Heart left ventricle (tissue), 16 donors: ENCODE results near the gene NME7. TPM values are rescaled to one million over a fixed set of nuclear protein-coding genes. Genes with fewer than 3 reads are reported as not detected.

Experiments used
- ATAC-seq, 4 donors: fragments of 200-7000 bp; cut with Tn5 transposase; one replicate each; pipeline ENCODE4 v1.9.1; 2020 to 2022; ENCODE audit warnings: moderate library complexity in 4 of 4, mild to moderate bottlenecking in 3 of 4, moderate number of reproducible peaks in 1 of 4
- DNase-seq, 5 donors: peaks; one replicate each; pipeline ENCODE4 v3.0.0-alpha.2; 2020
- H3K27ac ChIP-seq, 12 donors: fragments of 200-600 bp; sonication (generic) in 4 of 12; one replicate each; pipeline versions ENCODE4 v1.5.0 to v1.8.0; 2016 to 2022; ENCODE audit warnings: mild to moderate bottlenecking in 2 of 12
- H3K27me3 ChIP-seq, 9 donors: fragments of 200-600 bp; sonication (generic) in 2 of 9; one replicate each; pipeline versions ENCODE4 v1.5.1 to v1.8.0; 2016 to 2022; ENCODE audit warnings: mild to moderate bottlenecking in 3 of 9
- H3K36me3 ChIP-seq, 9 donors: fragments of 200-600 bp; sonication (generic) in 2 of 9; one replicate each; pipeline versions ENCODE4 v1.5.0 to v1.8.0; 2018 to 2022; ENCODE audit warnings: mild to moderate bottlenecking in 2 of 9
- H3K4me1 ChIP-seq, 12 donors: fragments of 200-600 bp; sonication (generic) in 4 of 12; one replicate each; pipeline versions ENCODE4 v1.5.0 to v1.8.0; 2016 to 2022; ENCODE audit warnings: mild to moderate bottlenecking in 3 of 12
- H3K4me3 ChIP-seq, 12 donors: fragments of 200-600 bp; sonication (generic) in 4 of 12; one replicate each; pipeline versions ENCODE4 v1.5.0 to v1.8.0; 2017 to 2022; ENCODE audit warnings: mild to moderate bottlenecking in 9 of 12, moderate library complexity in 4 of 12
- H3K9me3 ChIP-seq, 12 donors: fragments of 200-600 bp; sonication (generic) in 4 of 12; one replicate each; pipeline versions ENCODE4 v1.5.0 to v1.8.0; 2016 to 2022; ENCODE audit warnings: mild to moderate bottlenecking in 1 of 12
- POLR2A ChIP-seq, 2 donors: fragments of 450-650 bp; IDR thresholded peaks; one replicate each; pipeline ENCODE4 v1.6.1; 2017; ENCODE audit warnings: antibody characterized with exemption in 2 of 2, mild to moderate bottlenecking in 2 of 2, moderate library complexity in 2 of 2
- WGBS, 4 donors: extraction: QIAGEN DNeasy Blood & Tissue Kit in 2 of 4; methylation state at CpG; one replicate each; pipeline versions ENCODE4 v1.1.5 to v1.1.7; 2013 to 2018; 5-methylcytosine and 5-hydroxymethylcytosine counted together
- intact Hi-C, 10 donors: fragments of 100-400 bp; cut with DNase I; formaldehyde crosslinking; loops; one replicate each; pipeline versions ENCODE4 v1.11.1 to v1.14.2; 2022
- polyA plus RNA-seq, 2 donors: library from polyadenylated mRNA; stranded (reverse); fragments of 200-250 nt; gene quantifications; one replicate each; pipeline ENCODE4 v1.2.3, GENCODE V29; 2013
- total RNA-seq, 9 donors: library from RNA; depleted of rRNA in 2 of 9; stranded (reverse); fragments of >200 nt in 2 of 9; fragmentation: NEBNext Ultra II Directional in 3 of 9; extraction: Animal tissue kit (Norgen Biotek cat#: 25700) in 3 of 9; gene quantifications; one replicate each; pipeline versions ENCODE4 v1.1.0 to v1.2.4, GENCODE V29; 2016 to 2023
- TF ChIP-seq, protein P1 (sequence below), 12 donors: fragments of 200-600 bp; sonication (generic) in 4 of 12; IDR thresholded peaks; one replicate each; pipeline versions ENCODE4 v1.5.0 to v1.8.0; 2018 to 2022; ENCODE audit warnings: antibody characterized with exemption in 12 of 12, mild to moderate bottlenecking in 5 of 12
- donor health status: ischemic (EF 13 %, LVEDD 7.1; RV severe dilation, severe dysfunction).
- donor health status: healthy with polysubstance abuse.
- donor health status: DM: no; HTN: yes; CAD: no.
- donor health status: DM: no; HTN: no; CAD: no.
- donor health status: ischemic (EF 25% LVEDD 6.9; RV normal size, moderate dysfunction).
- donor health status: ischemic (EF 25% LVEDD 5.7; RV mildly dilated, moderate dysfunction).
- donor health status: healthy.
- donor health status: DM: yes; HTN: yes; CAD: no.
- donor health status: ischemic (EF 35%, LVEDD 5.7; RV mildly dilated, moderate dysfunction).
- donor health status: nonischemic (EF 11% LVEDD 7.7; RV severe dilation, severe dysfunction).
- donor health status: DM: yes; HTN: yes; CAD: no.
- donor health status: PGD.
- donor health status: ischemic (EF 29% LVEDD 5.4; RV normal size, mild dysfunction).
- donor health status: nonischemic (EF 23%, LVEDD 6.1; RV moderate dilation, normal function).

NME7 gene
- total and polyA plus RNA-seq, 11 donors, result 3.1 to 25.2 (median 8.4) TPM

DNA sequence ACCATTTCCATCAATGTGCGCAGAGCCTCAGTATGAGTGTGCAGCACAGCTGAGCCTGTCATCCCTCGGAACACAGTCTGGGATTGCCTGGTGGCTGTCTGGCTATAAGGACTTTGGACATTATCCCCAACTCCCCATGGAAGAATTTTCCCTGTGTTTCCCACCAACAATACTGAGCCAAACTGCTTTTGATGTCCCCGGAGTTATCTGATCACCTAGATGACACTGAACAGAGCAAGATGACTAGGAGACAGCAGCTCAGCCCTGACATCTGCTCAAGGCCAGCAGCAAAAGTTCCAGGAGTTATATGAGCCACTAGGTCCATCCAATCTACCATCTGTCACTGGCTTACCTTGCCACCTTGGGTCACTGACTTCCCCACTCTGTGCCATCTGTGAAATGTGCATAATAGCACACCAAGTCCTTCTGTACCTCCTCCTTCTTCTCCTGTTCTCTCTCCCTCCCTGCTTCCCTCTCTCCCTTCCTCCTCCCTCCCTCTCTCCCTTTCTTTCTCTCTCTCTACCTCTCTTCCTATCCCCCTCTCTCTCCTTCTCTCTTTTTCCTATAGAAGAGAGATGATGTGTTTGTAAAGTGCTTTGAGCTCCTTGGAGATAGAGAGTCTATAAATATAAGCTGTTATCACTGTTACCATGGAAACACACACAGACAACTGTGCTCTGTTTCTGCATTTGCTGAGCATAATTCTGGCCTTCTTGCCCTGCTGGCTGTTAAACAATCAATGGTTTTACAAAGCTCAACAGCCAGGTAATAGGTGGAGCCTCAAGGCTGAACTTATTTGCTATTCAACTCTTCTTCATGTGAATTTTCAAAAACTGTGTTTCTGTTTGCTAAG lies 280.8 kb downstream of the NME7 start:
- peak; percentile 75 to 87 (median 81) for ATAC-seq
- DNase-seq, result no peak
- 66 to 70% (median 68%) methylated on average over 3 of the region's 3 CpGs for WGBS, 4 donors
- intact Hi-C loops, result no loop called here
- H3K27me3 ChIP-seq, result no peaks in the 10 kb centered on the region
- H3K9me3 ChIP-seq, result no peaks in the 10 kb centered on the region
- no peaks in the 10 kb centered on the region for H3K36me3 ChIP-seq
- H3K4me3 ChIP-seq, result no peak overlapping the region
- TF ChIP-seq POLR2A (IDR thresholded peaks at IDR 0.05), result no peak
- TF ChIP-seq, protein P1, sequence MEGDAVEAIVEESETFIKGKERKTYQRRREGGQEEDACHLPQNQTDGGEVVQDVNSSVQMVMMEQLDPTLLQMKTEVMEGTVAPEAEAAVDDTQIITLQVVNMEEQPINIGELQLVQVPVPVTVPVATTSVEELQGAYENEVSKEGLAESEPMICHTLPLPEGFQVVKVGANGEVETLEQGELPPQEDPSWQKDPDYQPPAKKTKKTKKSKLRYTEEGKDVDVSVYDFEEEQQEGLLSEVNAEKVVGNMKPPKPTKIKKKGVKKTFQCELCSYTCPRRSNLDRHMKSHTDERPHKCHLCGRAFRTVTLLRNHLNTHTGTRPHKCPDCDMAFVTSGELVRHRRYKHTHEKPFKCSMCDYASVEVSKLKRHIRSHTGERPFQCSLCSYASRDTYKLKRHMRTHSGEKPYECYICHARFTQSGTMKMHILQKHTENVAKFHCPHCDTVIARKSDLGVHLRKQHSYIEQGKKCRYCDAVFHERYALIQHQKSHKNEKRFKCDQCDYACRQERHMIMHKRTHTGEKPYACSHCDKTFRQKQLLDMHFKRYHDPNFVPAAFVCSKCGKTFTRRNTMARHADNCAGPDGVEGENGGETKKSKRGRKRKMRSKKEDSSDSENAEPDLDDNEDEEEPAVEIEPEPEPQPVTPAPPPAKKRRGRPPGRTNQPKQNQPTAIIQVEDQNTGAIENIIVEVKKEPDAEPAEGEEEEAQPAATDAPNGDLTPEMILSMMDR (IDR thresholded peaks at IDR 0.05), result no peak
- peaks cover 0 to 21% (median 11%) of the 10 kb centered on the region in 12 donors for H3K4me1 ChIP-seq
- peak overlapping the region in 5 of 12 donors; percentile 13 to 31 (median 27) for H3K27ac ChIP-seq

DNA sequence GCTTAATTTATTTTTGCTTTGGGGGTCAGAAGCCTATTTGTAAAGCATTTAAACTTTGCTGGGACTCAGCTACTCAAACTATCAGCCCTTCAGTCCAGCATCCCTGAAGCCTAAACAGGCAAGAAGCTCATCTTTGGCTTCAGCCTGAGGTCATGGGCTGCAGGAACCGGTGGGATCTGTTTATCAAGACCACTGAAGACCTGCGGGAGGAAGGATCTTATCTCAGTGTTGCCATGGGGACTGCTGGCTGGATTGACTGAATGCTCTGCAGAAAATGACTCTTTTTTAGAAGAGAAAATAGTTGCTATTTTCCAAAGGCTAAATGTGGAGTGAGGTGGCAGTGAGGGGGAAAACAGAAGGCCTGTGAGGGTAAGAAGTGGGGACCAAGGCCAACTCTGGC lies 281.7 kb downstream of the NME7 start:
- TF ChIP-seq, protein P1 (IDR thresholded peaks at IDR 0.05), result no peak
- no peak for TF ChIP-seq POLR2A (IDR thresholded peaks at IDR 0.05)
- WGBS, 4 donors, result 29 to 48% (median 33%) methylated on average over 2 of the region's 2 CpGs
- Histone ChIP-seq H3K27ac (no peak overlapping the region), H3K27me3 (no peaks in the 10 kb centered on the region), H3K9me3 (no peaks in the 10 kb centered on the region), H3K4me3 (no peak overlapping the region), H3K4me1 (peaks cover 0 to 21% (median 11%) of the 10 kb centered on the region in 12 donors), H3K36me3 (no peaks in the 10 kb centered on the region)
- ATAC-seq, result no peak
- no peak for DNase-seq
- intact Hi-C loops, result no loop called here

Other genes with a start within 250 kb of the NME7 start
- gene BLZF1, start 398 bp upstream of the NME7 start, total RNA-seq, result 10 to 100 TPM; 16.5 to 31.3 (median 23.6) TPM
- gene BLZF1, start 398 bp upstream of the NME7 start, polyA plus RNA-seq, result 10 to 100 TPM in 1 of 2 donors, 1 to 10 TPM in 1; 7.5 to 18.0 TPM
- gene CCDC181, start 59.7 kb upstream of the NME7 start, total RNA-seq, result 1 to 10 TPM in 5 of 9 donors, under 1 TPM in 4; 0.24 to 1.5 (median 1.2) TPM
- 1 to 10 TPM in 1 of 2 donors, under 1 TPM in 1; 0.42 to 1.8 TPM for gene CCDC181, start 59.7 kb upstream of the NME7 start, polyA plus RNA-seq
- 10 to 100 TPM in 6 of 9 donors, 1 to 10 TPM in 3; 8.2 to 27.3 (median 13.8) TPM for gene SLC19A2, start 118.1 kb upstream of the NME7 start, total RNA-seq
- 10 to 100 TPM; 14.9 to 67.2 TPM for gene SLC19A2, start 118.1 kb upstream of the NME7 start, polyA plus RNA-seq
- gene F5, start 218.7 kb upstream of the NME7 start, total RNA-seq, result 10 to 100 TPM in 6 of 9 donors, 1 to 10 TPM in 2, under 1 TPM in 1; 0.93 to 43.3 (median 18.0) TPM
- 10 to 100 TPM in 1 of 2 donors, 1 to 10 TPM in 1; 2.3 to 36.9 TPM for gene F5, start 218.7 kb upstream of the NME7 start, polyA plus RNA-seq